SKM-1 (cell line): ENCODE measurements around the gene BLOC1S2.
"Not testable (repeated sequence)": the region's sequence is repeated elsewhere in the genome, so short reads cannot be mapped to it uniquely, and the experiment has no call there.

Experiments
- DNase-seq: peaks from one replicate; lab custom pipeline; 2025; ENCODE audit not compliant: unreplicated experiment; lab: John Stamatoyannopoulos, UW

The BLOC1S2 gene

GRCh38 chr10:100286051-100287033 lies at the start of gene BLOC1S2:
Gene BLOC1S2, minus strand, starts transcription at chr10:100286680. Its CDS starts 21 bp downstream, at chr10:100286659.
- DNase-seq: peak; percentile 66

- DNase-seq: no peak
These were observed 48.3 kb upstream of the BLOC1S2 start for GRCh38 chr10:100334762-100335161.

DNA sequence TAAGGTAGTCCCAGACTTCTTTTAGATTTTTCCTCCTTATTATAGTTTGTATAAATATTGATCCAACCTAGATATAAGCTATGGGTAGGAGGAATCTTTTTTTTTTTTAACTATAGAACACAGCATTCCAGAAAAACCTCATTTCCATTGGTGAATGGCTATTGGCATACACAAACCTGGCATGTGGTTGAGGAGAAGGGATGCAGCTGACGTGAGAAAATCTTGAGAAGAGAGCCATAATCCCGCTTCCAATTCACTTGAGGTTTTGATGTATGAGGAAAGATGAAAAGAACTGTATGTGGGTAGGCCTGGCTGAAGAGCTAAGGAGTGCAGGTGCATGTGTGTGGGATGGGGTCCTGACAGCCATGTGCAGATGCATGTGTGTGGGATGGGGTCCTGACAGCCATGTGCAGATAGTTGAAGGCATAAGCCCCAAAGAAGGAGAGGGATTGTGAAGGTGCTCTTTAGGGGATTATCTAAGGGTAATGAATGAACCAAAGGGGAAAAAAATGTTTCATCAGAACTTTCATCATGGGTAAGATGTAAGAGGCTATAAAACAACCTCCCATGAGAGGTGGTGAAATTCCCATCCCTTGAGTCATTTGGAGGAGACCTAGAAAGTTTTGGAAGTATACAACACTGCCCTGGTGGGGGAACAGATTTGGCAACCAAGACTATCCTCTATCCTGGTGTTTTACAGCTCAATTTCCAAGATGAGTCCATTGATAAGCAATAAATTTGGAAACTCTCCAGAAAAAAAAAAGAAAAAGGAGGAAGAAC lies 47.4 kb upstream of the BLOC1S2 start:
- no peak for DNase-seq

DNA sequence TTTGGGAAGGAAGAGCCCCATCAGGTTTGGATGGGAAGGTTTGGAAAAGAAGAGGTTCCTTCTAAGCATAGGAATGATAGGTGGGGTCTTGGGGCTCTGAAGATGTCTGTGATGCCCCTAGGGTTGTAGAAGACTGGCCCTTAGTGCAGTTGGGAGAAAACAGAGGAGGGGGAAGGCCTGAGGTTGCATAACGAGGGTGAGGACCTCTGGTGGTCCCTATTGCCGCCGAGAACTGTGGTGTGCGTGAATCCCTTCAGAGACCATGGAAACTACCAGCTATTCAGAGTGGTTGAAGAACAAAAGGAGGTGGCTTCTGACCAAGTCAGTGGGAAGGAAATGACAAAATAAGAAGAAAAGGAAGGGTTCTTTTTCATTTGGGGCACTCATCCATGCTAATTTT lies 46.6 kb upstream of the BLOC1S2 start:
- no peak for DNase-seq

GRCh38 chr10:100330079-100330478 lies 43.6 kb upstream of the BLOC1S2 start, which contains the start of gene PKD2L1:
Gene PKD2L1, minus strand, starts transcription at chr10:100330228. Its CDS starts 125 bp downstream, at chr10:100330103.
- DNase-seq: no peak

GRCh38 chr10:100328198-100328597 lies 41.7 kb upstream of the BLOC1S2 start:
- DNase-seq: no peak

GRCh38 chr10:100327718-100328009 lies 41.2 kb upstream of the BLOC1S2 start:
- no peak for DNase-seq

DNA sequence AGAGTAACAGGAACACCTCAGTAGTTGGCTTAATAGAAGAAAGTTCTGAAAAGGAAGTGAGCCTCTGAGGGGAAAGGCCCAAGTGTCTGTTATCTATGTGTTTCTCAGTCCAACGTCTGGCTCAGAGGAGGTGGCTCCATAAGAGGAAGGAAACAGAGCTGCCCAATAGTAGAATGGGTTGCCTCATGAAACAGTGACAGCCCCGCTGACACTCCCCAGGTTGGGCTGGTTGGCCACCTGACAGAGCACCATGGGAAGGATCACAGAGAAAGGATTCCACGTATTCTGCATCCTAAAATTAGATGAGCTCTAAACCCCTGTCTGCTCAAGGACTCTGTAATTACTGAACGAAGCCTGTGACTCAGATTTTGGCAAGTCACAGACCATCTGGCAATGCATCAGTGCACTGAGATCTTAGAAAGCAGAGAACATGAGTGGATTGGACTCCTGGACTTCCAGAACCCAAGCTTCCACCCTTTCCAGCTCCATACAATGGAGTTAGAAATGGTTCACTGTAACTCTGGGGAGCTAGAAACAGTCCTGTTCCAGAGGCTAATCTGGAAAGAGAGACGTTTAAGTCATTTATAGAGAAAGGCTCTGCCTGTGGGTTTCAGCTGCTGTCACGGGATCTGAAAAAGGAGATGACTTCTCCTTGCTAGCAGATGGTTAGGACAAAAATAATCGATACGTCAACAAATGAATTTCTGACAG lies 40.7 kb upstream of the BLOC1S2 start:
- DNase-seq: peak; percentile 87

DNA sequence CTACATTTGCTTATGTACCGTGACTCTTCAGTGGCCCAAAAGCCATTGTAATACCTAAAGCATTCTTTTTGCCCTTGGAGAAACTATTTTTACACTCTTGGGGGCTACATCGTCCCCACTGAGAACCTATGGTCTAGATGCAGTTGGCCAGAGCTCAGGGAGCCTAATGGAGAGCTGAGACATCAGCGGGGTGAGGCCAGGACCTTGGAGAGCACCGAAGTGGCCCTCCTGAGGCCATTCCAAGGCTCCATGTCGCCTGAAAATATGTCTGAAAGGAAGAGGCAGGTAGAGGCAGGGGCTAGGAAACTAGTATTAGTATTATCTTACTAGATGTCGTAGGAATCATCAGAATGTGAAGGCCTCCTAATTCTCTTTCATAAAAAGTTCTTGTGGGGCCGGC lies 38.7 kb upstream of the BLOC1S2 start:
- DNase-seq: no peak

DNA sequence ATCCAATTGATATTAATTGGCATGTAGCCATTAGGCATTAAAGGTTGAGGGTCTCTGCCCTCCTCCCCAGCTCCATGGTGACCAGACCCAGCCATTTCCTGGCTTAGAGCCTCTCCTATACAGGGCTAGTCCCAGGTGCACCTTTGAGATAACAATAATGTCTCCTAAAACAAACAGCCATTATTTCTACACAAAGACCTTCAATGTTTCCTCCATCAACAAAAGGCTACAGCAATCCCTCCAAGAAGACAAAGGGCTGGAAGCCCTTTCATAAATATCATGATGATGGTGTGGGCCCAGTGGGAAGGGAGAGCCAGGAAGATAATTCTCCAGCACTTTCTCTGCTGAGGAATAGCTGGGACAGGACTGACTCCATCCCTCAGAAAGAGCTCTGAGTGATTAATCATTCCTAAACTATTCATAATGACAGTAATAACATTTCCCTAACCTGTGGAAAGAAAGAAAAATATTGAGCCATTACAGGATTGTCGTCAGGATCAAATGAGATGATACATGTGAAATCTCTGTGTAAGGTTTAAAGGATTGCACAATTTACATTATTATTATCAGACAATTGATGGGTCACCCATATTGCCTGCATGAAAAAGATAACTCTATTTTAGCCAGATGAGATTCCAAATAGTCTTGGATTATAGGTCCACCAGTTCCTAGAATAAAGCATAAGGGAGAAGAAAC lies 33.4 kb upstream of the BLOC1S2 start:
- no peak for DNase-seq

DNA sequence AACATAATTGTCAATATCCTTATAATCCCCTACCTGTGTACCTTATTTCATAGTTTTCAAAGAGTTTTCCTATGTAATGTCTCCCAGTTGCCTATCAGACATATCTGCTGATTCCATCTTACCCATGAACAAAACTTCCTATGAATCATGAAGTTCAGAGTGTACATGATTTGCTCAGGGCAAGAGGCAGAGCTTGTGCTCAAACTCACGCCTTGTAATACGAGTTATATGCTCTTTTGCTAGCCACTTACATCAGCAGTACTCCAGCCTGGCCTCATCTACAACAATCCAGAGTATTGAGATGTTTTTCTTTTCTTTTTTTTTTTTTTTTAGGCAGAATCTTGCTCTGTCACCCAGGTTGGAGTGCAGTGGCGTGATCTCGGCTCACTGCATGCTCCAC lies 31.7 kb upstream of the BLOC1S2 start:
- no peak for DNase-seq

DNA sequence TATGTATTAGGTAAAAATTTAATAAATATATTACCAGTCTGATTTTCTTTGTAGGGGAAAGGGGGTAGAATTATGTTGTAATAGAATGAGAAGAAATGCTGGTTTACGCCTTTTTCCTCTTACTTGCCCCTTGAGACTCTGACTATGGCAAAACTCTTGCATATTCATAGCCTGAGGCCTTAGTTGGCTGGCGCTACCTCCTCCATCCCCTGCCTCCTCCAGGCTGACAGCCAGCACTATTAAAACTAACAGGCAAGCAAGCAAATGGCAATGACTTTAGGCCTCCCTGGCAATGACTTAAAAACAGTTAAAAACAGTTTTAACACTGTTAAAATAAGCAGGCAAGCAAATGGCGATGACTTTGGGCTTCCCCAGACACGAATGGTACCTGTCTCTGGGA lies 29.1 kb upstream of the BLOC1S2 start:
- no peak for DNase-seq

- no peak for DNase-seq
These were observed 24.8 kb upstream of the BLOC1S2 start for GRCh38 chr10:100311298-100311697.

DNA sequence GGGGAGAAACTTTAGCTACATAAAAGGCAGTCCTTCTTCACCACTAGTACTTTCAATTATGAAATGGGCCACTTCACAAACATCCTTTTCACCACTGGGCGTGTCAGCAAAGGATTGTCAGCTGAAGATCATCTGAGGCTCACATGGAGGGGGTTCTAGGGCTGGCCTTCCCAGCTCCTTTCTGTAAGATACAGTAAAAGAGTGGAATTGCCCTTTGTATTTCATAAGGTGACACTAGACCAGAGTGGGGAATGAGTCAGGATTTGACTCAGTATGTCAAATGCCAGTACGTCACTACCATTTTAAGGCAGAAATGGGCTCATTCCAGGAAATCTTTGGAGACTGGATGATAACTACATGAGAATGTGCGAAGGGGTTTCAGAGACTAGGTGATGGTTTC lies 21.2 kb upstream of the BLOC1S2 start:
- no peak for DNase-seq

DNA sequence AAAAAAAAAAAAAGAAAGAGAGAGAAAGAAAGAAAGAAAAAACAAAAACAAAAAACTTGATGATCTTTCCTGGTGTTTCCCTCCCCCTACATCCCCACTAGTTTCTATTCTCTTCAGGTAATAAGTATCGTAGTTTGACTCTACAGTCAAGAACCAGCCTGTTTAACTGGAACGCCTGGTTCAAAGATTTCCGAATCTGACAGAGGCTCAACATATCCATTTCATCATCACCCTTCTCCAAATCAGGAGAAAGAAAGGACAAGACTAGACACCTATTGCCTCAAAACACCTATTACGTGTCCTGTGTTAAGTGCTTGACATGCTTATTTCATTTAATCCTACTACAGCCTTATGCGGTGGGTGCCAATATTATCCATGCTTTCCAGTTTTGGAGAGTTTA lies 20.4 kb upstream of the BLOC1S2 start:
- DNase-seq: no peak

GRCh38 chr10:100304414-100304813 lies 17.9 kb upstream of the BLOC1S2 start:
- no peak for DNase-seq

DNA sequence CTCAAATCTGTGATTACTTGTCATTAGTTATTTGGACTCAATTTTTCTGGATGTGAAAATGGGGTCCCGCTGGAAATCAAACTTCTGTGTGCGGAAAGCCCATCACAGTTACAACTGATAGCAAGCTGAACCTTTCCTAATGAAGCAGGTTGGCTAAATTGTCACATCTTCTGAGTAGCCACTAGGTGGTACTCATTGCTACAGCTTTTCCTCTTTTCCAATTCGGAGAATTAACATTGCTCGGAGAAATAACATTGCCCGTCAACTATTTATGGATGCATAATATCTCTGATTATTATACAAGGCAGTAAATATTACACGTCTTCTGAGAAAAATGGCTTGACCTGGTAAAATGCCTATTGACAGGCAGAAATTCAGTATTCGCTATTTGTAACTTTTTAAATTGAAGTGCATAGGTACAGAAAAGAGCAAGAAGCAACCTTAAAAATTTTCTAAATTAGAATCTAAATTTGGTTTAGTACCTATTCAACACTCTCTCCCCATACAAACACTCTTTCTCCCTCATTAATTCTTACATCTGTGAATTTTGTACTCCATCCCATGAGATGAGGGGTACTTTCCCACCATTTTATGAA lies 17.3 kb upstream of the BLOC1S2 start:
- DNase-seq: no peak

DNA sequence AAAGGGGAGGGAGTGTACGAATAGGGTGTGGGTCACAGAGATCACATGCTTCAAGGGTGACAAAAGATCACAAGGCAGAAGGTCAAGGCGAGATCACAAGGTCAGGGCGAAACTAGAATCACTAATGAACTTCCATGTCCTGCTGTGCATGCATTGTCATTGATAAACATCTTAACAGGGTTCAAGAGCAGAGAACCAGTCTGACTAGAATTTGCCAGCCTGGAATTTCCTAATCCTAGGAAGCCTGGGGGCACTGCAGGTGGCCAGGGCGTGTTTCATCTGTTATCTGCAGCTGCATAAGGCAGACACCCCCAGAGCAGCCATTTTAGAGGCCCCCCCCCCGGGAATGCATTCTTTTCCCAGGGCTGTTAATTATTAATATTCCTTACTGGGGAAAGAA lies 14.6 kb upstream of the BLOC1S2 start:
- not testable (repeated sequence) for DNase-seq

GRCh38 chr10:100297242-100297641 lies 10.8 kb upstream of the BLOC1S2 start:
- DNase-seq: no peak

DNA sequence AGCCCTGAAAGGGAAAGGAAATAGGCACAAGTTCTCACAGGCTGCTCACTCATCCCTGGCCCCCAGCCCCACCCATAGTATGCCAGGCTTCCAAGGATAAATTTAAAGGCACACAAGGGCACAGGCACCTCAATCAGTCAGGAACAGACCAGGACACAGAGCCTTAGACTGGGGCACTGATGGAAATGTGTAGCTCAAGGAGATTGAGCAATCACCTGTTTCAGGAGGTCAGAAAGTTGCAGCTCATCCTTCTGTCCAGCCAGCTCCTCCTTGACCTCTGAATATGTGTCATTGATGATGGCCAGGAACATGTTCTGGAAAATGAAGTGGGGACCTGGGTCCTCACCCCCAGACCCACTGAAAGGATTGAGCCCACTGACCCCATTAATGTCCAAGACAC lies 6.6 kb upstream of the BLOC1S2 start:
- no peak for DNase-seq
